GM21515 (cell line): ENCODE data around the gene RAB7B.

Source experiments
- ATAC-seq: cut with Tn5 transposase; IDR thresholded peaks from one replicate; pipeline ENCODE4 v1.9.1; 2021; ENCODE audit not compliant: unreplicated experiment

The RAB7B gene

GRCh38 chr1:205975387-205975998, 27.7 kb downstream of the RAB7B start:
- ATAC-seq: no peak

GRCh38 chr1:205974712-205975111, 28.5 kb downstream of the RAB7B start:
- ATAC-seq: no peak

DNA sequence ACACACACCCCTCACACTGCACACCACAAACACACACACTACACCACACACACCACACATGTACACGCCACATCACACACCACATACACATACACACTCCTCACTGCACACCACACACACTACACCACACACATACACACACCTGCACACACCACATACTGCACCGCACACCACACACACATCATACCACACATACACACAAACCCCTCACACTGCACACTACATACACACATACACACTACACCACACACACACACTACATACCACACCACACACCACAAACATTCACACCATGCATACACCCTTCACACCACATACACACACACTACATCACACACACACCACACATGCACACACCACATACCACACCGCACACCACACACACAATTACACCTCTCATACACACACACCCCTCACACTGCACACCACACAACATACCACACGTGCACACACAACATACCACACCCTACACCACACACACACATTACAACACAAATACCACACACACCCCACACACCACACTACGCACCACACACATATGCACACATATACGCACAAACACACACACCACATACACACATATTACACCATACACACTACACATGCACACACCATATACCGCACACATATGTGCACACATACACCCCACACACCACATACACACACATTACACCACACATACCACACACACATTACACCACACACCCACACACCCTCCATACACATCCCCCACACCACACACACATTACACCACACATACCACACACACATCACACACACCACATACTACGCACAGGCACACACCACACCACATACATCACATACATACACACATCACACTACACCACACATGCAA, 29.6 kb downstream of the RAB7B start:
- no peak for ATAC-seq

DNA sequence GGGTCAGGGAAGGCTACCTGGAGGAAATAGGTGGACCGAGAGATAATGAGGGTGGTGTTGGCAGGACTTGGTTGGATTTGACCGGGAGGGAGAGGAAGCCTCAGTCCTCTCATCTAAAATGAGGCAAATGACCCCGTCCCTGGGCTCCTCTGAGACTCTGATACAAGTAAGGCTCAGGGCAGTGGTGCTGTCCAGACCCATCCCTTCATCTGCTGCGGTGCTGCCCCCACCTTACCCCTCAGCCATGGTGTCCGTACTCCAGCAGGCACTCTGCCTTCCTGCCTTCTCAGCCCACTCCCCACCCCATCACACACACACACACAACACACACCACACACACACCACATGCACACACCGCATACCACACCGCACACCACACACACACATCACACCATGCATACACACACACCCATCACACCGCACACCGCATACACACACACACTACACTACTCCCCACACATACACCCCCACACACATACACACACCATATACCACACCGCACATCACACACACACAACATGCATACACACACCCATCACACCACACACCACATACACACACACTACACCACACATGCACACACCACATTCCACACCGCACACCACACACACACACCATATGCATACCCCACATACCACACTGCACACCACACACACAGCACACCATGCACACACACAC, 30.6 kb downstream of the RAB7B start:
- ATAC-seq: no peak

GRCh38 chr1:205972081-205972480, 31.1 kb downstream of the RAB7B start:
- no peak for ATAC-seq

- no peak for ATAC-seq
Observed at GRCh38 chr1:205971082-205971481, 32.1 kb downstream of the RAB7B start.

DNA sequence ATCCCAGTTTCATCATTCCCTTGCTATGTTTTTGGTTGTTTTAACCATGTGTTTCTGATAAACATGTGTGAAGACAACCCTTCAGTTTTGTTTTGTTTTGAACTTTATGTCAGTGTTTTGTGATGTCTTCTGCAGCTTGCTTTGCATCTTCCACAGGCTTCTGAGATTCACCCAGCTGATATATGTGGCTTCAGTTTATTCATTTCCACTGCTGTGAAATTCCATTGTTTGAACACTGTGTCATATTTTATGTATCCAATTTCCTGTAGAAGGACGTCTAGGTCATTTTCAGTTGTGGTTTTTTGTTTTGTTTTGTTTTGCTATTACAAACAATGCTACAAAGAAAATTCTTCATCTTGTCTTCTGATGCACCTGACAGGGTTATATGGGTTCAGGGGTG, 32.7 kb downstream of the RAB7B start:
- ATAC-seq: no peak

- no peak for ATAC-seq
Observed at GRCh38 chr1:205969229-205969628, 34.0 kb downstream of the RAB7B start.

DNA sequence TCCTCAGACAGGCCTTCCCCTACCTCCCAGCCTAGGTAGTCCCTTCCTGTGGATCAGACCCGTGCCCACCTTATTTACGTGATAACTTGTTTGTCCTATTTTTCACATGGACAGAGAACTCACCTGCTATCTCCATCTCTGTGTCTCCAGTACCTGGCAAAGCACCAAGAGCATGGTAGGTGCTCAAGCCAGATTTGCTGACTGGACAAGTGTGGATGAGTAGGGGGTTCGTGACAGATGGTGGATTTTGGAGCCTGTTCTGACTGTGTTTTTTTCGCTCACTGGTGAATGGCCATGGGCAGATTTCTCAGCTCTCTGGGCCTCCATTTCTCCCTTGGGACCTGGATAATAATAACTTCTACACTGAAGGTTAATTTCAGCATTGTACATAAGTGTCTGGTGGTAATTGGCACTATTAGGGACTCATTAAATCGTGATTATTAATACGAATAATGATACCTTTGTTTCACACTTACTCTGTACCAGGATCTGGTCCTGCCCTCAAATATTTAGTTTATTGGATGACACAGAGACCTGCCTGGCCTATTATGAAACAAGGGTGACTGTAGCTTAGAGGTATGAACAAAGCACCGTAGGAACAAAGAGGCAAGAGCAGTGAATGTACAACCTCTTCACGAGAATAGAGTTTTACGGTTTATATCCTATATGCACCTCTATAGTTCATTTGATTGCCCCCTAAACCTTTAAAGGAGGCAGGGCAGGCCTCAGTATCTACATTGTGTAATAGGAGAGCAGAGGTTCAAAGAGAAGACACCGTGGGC, 35.5 kb downstream of the RAB7B start:
- ATAC-seq: no peak

GRCh38 chr1:205965036-205965884, 37.9 kb downstream of the RAB7B start:
- ATAC-seq: no peak

- no peak for ATAC-seq
Observed at GRCh38 chr1:205963352-205964155, 39.6 kb downstream of the RAB7B start.

DNA sequence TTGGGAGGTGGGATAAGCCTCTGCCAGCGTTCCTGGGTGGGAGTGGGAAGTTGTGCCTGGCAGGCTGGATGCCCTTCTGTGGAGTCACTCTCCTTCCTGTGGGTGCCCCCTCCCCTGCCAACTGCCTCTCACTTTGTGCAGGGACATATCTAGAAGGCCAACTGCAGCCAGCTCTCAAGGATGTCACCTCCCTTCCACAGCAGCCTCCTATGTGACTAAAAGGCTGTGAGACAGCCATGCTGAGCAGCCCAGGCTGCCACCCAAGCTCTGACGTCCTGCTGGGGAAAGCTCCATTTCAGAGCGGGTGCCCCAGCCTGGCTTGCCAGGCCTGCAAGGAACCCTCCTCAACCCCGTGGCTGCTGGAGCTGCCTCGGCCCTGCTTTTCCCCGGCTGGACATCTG, 40.4 kb downstream of the RAB7B start:
- no peak for ATAC-seq

- no peak for ATAC-seq
Observed at GRCh38 chr1:205961991-205962820, 41.0 kb downstream of the RAB7B start.

GRCh38 chr1:205961405-205961804, 41.8 kb downstream of the RAB7B start:
- ATAC-seq: no peak

- ATAC-seq: no peak
Observed at GRCh38 chr1:205959789-205960188, 43.4 kb downstream of the RAB7B start.

GRCh38 chr1:205955499-205955898, 47.7 kb downstream of the RAB7B start:
- ATAC-seq: no peak

DNA sequence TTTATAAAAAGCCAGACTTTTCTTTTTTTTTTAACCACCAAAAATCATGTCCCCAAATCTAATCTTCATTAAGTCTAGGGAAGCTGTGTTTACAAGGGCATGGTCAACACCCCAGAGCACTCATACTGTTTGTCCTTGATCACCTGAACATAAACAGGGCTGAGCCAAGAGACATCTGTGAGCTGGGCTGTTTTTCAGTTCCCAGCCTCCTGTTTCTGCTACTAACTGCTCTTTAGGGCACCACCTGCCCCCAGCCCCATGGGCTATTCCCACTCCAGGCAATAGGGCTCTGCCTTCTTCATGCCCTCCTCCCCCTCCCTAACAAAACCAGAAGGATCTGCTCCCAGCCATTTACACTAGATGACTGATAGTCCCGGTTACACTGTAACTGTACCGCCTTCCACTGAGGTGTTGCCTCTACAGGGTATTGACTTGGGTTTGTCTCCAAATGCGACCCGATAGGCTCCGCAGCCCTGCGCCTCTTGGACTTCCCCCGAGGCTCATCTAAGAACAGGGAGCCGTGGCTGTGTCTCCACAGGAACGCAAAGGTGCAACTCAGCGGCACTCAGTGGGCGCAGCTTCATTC, 48.3 kb downstream of the RAB7B start:
- ATAC-seq: no peak

DNA sequence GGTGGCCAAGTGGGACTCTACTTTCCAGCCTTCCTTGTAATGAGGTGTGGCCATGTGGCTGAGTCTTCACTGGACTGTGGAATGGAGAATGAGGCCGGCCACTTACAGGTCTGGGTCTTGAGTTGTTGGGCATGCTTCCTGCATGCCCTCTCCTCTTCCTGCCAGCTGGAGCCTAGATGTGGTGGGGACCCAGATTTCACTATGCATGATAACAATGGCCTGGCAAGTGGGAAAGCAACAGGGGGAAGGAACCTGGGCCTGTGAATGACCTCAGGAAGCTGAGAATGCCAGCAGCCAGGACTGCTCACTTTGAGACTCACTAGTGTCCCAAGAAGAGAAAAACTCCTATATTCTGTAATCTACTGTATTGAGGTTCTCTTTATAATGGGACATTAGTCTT, 51.4 kb downstream of the RAB7B start:
- no peak for ATAC-seq
